GM21528 (cell line): Measurements from ENCODE around the gene CERKL.

ENCODE experiments used
- ATAC-seq: cut with Tn5 transposase; IDR thresholded peaks from one replicate; pipeline ENCODE4 v1.9.1; 2021; ENCODE audit warnings: mild to moderate bottlenecking, moderate library complexity; ENCODE audit not compliant: unreplicated experiment, low FRiP score

Gene CERKL

DNA sequence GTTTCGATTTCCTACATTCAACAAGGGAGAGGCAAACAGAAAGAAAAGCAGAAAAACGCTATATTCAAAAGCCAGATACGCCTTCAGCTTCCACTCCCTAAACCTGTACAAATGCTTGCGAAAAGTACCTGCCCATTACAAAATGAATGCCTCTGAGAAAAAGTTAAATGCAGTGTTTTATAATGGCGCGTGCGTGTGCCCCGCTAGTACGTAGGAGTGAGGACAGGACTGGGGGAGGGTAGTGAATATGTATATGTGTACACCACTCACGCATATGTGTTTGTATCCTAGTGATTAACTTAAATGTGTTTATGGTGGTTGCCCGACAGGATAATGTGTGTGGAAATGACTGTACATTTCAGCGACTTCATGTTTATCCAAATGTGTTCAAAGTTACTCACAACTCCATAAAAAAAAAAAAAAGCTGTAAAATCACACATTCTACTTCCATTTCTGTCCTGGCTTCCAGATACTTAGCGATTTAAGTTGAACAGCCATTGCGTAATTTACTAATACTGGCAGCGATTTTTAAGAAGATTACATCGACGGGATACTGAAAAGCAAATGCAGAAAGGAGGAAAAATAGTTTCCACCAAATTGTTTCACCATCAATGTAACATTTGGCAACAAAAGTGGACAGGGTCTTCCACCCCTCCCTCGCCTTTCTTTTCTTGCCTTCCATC is 22.1 kb upstream of the CERKL start:
- ATAC-seq, result no peak

DNA sequence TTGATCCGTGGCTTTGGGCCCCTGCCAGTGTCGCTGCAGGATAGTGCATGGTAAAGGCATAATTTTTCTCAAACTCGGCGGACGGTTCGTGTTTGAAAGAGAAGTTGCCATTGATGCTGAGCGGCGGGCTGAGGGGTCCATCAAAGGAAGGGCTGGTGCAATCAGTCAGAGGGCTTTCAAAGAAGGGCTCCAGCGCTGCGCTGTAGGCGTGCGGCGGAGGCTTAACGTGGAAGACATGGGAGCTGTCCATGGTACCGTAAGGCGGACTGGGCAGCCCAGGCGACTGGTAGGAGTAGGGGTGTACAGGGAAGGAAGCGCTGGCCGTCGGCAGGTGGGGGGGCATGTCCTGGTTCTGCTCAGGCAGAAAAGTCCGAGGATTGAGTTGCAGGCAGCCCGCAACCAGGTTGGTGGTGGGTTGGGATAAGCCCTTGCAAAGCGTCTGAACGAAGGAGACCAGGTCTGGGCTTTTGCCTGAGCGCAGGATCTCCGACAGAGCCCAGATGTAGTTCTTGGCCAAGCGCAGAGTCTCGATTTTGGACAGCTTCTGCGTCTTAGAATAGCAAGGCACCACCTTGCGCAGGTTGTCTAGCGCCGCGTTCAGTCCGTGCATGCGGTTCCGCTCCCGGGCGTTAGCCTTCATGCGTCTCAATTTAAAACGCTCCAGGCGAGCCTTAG is 21.1 kb upstream of the CERKL start:
- ATAC-seq, result peak; percentile 54

DNA sequence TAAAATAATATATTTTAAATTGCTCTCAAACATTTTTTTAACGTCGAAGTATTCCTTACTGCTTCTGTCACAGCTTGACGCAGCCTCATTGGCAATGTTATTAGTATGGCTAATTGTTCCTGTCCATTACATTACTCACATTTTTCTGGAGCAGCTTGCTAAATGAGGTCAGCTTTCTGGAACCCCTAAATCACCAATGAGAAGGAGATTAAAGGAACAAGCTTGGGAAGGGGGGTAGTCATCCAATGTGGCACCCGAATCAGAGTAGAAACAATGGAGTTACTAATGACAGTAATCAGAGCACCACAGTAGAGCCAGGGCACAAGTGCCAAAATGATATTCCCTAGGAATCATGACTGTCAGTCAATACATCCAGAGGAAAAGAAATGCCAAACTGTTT is 18.3 kb upstream of the CERKL start:
- ATAC-seq, result no peak

DNA sequence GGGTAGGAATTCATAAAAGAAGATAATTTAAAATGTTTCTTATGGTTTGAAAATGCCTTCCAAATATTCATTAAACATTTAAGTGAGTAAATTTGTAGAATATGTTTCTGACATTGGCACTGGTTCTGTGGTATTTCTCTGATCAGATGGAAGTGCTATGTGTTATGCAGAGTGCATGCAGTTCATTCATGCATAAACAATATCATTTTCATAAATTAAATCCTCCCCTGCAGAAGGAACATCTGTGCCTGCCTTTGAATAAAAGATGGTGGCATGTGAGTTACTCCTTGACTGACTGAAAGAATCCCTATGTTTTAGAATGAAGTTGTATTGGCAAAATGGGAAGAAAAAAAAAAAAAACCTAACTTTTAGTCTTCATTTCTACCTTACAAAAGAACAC is 17.6 kb upstream of the CERKL start:
- no peak for ATAC-seq

DNA sequence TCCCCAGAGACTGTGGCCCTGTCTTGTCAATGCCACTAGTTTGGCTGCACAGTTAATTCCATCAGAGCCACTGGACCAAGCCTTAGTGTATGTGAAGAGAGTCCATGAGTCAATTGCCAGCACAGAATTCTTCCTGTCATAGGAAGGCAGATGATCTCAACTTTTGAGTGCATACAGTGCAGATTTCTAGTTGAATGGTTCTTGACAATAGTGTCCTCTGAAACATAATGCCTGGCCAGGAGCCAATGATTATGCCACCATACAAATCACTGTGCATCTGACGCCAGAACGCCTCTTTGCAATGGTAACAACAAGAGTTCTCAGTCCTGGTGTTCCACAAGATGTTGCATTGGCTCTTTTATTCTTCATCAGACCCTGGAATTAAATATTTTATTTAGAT is 16.3 kb upstream of the CERKL start:
- peak; percentile 25 for ATAC-seq

DNA sequence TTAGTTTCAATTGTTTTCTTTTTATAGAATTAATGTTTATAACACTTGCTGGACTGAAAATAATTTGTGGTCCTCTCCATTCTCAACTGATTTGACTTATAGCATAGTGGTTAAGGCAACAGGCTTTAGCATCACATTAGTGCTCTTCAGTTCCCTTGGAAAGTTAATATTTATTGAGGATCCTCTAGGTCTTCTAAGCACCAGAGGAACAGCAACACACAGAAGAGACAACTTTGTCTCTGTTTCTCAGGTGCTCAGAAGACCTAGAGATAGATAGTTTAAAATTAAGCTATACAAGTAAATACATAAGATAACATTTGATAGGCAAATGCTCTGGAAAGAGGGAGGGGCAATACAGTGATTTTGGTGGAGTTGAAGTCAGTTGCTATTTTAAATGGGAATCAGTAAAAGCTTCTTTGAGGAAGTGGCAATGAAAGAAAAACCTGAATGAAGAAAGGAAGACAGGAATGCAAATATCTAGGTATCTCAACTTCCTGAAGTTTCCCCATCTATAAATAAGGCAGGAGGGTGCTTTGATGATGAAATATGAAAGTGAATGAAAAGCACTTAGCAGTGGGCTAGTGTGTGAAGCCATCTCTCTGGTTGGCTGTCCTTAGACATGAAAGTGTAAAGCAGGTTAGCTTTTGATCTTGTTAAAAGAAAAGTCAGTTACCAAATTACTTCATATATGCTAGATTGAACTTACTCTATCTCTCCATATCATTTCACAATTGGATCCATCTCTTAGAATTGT is 15.5 kb upstream of the CERKL start:
- peak; percentile 87 for ATAC-seq

DNA sequence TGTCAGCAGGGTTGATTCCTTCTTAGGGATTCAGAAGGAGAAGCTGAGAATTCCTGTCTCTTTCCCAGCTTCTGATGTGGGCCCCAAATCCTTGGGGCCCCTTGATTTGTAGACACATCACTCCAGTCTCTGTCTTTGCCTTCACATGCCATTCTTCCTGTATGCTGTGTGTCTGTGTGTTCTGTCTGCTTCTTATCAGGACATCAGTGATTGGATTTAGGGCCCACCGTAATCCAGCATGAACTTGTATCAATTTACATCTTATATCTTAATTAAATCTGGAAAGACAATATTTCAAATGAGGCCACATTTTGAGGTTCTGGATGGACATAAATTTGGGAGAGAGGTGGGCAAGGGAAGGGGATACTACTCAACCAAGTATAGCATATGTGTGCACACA is 13.7 kb upstream of the CERKL start:
- ATAC-seq, result no peak

DNA sequence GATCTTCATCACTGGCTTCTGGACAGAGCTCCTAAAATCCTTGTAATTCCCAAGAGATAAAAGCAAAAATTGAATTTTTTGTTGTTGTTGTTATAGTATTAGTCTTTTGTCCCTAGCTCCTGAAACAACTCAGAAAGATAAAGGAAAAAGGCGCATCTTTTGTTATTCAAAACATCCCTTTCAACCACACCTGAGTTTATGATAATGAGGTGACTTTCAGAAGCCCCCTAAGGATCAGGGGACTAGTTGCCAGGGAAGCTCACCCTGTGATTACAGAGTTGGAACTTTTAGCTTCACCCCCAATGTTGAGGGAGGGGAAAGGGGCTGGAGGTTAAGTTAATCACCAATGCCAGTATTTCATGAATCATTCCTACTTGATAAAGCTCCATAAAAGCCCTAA is 10.3 kb upstream of the CERKL start:
- ATAC-seq, result no peak

DNA sequence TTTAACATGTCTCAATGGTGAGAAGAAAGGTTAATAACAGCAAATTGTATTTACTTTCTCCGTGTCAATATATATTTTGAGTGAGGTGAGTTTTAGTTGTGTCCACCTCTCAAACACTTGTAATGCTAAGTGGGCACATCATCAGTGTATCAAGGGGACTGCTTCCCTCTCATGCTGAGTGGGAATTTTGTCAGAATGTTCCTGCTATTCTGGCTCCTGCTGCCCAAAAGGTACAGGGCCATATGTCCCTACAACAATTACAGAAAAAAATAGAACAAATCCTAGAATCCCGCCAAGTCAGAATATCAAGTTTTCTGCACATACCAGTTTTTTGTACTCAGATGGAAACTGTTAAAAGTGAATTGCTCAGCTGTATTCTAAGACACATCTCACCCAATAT is 5.4 kb upstream of the CERKL start:
- ATAC-seq, result no peak

DNA sequence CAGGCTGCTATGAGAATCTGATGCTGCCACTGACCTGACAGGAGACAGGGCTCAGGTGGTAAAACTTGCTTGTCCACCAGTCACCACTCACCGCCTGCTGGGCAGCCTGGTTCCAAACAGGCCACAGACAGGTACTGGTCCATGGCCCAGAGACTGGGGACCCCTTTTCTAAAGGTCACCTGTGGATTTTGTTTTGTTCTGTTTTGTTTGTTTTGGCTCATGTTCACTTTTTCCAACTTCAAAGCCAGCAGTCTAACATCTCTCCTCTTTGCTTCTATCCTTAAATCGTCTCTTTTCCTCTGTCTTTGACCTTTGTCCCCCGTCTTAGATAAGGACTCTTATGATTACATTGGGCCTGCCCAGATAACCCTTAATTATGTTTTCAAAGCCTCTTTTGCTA is 3.3 kb upstream of the CERKL start:
- ATAC-seq, result no peak

DNA sequence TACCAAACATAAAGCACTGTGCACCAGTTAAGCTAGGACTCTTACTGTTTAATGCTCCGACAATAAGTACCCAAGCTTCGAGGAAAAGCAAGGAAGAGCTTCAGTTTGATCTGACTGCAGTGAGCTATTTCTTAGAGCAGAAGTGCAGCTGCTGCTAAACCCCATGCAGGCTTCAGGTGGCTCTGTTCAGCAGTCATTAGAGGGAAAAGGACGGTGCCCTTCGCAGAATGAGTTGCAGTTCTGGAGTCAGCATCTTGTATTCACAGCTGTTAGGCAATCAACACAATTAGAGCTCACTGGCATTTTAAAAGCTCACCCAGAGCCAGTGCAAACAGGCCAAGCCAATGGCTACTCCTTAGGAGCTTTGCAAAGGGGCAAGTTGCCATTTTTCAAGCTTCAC is 1.5 kb upstream of the CERKL start:
- ATAC-seq, result no peak

DNA sequence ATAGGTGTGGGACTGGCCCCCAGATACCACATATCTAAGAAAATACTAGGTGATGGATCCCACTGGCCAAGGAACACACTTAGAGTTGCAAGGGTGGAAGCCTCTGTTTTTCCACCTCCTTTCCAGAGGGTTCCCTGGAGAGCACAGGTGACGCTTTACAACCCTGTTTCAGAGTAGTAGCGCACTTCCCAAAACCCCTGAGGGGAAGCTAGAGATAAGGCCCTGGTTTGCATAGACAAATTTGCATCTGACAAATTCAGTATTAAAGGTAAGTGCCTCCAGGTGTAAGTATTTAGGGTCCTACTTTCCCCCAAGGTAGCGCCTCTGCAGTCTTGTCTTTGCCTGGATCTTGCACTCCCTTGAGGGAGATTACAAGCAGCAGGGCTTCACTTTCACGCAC is 474 bp upstream of the CERKL start:
- no peak for ATAC-seq

DNA sequence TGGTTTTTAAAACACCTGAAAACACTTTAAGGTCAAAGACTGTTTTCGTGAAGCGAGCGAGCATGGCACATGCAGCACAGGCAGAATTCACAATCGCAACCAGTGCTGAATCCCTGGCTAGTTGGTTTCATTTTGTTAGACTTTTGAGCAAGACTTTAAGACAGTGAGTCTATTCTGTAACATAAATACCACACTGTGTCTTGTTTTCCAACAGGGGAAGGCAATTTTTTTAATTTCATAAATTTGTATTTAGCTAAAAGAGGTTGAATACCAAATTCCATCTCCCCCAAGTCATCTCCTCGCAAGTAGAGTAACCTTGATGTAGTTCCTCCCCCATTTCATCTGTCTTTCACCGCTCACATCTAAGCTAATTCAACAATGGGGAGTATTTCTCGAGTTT is 1.4 kb downstream of the CERKL start:
- ATAC-seq, result no peak

DNA sequence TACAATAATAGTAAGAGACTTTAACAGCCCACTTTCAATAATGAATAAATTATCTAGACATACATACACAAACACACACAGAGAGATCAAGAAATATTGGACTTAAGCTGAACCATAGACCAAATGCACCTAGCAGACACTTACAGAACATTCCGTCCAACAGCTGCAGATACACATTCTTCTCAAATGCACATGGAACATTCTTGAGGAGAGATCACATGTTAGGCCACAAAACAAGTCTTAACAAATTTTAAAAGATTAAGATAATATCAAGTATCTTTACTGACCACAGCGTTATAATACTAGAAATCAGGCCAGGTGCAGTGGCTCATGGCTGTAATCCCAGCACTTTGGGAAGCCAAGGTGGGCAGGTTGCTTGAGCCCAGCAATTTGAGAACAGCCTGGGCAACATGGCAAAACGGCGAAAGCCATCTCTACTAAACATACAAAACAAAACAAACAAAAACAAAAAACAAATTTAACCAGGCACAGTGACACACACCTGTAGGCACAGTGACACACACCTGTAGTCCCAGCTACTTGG is 7.4 kb downstream of the CERKL start:
- ATAC-seq, result no peak

DNA sequence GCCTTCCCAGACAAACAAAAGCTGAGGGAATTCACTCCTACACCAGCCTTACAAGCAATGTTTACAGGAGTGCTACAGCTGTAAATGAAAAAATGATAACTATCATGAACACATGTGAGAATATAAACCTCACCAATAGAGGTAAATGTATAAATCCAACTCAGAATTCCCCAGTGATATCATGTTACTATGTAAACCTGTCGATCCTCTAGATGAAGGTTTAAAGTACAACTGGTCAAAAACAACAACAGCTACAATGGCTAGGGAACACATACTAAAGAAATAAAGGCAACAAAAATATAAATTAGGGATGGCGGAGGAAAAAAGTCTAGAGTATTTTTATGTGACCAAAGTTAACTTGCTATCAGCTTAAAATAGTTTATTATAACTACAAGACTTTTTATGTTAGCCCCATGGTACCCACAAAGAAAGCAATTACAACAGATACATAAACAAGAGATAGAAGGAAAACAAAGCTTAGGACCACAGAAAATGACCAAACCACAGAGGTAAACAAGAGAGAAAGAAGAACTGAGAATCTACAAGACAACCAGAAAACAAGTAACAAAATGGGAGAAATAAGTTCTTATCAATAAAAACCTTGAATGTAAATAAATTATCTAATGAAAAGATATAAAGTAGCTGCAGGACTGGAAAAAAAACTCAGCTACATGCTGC is 8.3 kb downstream of the CERKL start:
- no peak for ATAC-seq

DNA sequence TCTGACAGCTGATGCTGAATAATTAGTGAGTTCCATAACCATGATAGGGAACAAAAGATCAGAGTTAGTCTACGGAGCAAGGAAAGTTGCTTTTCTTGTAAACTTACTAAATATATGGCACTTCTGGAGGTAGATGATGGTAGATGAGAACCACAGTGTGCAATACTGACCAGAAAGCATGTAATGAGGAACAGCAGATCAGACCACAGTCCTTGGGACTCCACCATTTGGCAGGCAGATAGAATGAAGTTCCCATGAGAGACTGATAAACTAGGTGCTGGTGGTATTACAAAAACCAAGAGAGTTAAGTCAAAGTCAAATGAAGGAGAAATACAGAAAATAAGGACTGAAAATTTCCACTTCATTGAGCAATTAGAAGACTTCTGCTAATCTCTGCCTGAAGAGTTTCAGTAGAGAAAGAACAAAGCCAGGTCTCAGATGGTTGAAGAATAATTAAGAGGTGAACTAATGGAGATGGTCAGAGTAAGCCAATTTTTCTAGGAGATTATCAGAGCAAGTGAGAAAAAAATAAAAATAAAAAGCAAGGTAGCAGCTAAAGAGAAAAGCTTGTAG is 10.4 kb downstream of the CERKL start:
- ATAC-seq, result no peak

DNA sequence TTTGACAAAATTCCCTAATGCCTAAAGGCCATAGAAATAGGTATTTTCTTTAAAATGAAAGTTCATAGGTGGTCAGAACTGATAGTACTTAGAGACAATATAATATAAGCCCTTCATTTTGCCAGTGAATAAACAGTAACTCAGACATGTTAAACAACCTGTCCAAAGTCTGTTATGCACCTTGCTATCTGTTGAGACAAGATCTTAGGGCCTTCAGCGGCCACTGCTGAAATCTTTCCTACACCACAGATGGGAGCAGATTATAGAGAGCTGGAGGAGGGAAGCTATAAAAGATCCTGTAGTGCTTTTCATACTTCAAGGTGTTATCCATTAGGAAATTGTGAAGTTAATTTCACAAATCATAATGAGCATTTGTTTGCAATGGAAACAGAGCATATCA is 13.8 kb downstream of the CERKL start:
- no peak for ATAC-seq

DNA sequence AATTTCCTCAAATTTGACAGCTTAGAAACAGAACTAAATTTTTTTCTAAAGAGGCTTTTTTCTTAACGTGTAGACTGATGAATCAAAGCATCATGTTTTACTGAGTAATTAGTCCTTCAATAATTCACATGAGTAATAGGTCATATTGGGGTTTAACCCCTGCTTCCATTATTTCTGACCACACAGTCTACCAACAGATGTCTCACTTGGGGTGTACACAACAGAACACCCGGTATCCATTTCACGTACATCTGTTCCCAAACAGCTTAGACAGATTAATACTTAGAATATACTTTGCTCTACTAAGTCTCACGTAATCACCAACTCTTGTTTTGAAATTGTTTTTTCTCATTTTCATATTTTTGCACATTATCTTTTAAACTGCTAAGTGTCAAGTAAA is 14.8 kb downstream of the CERKL start:
- ATAC-seq, result no peak

DNA sequence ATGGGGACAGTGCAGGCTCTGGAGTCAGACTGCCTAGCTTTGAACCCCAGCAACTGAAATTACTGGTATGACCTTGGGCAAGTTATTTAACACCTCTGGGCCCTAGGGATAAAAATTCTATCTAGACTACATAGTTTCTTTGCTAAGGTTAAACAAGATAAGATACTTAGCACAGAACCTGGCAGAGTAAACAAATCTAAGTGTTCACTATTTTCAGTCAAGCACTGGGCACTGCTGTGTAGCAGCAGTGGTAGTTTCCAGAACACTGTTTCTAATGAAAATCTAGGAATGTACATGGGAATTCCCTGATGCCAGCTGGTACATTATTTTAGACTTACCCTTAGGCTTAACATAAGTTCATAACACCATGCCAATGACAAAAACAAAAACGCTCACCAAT is 17.2 kb downstream of the CERKL start:
- ATAC-seq, result no peak

DNA sequence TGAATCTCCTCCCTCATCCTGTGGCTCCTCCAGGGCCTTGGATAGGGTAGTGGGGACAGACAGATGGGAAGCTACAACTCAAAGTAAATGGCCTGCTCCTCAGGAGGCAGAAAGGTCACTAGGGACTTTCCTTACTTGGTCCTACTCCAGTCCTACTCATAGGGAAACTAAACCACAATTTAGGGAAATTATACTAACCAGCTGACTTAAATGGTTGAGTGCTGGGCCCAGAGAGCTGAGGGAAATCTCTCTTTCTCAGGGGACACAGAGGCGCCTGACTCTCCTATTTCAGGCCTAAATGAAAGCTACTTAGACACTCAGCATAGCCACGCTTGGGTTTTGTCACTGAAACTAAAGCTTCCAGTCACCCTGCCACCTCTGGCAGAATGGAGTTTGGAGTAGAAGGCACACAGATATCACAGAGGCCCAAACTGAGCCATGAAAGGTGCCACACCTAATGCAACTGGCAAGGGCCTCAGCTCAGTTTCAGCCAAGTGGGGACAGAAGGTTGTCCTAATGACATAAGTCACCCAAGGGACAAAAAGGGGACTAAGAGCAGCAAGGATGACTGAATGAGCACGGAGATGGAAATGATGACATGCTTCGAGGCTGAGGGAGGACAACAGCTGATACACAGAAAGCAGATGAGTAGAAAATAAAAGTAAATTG is 24.0 kb downstream of the CERKL start:
- ATAC-seq, result peak; percentile 75
